ENCODE data around the gene DDX43.
"Not testable (repeated sequence)": the region's sequence is repeated elsewhere in the genome, so short reads cannot be mapped to it uniquely, and the experiment has no call there.

Gene DDX43

DNA sequence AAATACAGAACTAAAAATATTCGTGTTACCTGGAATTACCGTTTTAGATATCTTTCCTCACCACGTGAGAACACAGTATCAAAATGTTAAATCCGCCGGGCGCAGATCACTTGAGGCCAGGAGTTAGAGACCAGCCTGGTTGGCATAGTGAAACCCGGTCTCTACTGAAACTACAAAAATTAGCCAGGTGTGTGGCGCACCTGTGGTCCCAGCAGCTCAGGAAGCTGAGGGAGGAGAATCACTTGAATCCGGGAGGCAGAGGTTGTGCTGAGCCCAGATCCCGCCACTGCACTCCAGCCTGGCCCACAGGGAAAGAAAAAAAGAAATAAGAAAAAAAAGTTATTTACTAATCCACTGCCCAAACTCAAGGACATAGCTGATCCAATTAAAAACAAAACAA, 4.8 kb upstream of the DDX43 start:
- no peak for DNase-seq

DNA sequence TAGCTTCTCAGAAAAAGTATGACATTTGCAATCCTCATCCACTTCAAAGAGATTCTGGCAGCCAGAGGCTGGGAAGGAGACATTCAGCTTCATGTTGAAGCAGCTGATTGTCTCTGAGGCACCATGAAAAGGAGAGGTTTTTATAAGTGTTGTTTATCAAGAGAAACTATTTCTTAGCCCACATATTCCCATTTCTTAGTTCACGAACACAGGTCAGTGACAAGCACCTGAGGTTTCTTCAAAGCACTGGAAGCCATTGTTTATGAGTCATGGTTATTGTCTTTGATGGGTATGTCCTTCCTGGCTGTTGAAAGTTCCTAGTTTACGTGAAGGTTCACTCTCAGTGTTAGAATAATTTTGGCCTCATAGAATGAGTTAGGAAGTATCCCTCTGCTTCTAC, 3.0 kb upstream of the DDX43 start:
- no peak for DNase-seq

DNA sequence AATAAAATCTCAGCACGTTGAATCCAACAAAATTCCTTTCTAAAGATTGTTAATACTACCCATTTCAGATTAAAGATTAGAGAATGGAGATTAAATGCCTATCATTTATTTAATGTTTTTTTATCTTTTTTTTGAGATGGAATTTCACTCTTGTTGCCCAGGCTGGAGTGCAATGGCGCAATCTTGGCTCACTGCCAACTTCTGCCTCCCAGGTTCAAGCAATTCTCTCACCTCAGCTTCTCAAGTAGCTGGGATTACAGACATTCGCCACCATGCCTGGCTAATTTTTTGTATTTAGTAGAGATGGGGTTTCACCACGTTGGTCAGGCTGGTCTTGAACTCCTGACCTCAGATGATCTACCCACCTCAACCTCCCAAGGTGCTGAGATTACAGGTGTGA, 2.4 kb upstream of the DDX43 start:
- not testable (repeated sequence) for DNase-seq

DNA sequence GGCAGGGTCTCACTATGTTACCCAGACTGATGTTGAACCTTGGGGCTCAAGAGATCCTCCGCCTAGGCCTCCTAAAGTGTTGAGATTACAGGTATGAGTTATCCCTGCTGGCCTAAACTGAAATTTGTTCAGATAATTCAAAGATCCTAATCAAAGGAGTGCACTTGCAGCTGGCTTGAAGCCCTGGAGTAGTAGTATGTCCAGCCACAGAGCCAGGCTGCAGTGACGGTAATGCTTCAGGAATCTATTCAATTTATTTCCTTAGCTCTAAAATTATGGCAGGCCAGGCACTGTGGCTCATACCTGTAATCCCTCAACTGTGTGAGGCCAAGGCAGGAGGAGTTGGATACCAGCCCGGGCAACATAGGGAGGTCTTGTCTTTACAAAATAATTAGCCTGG, 1.4 kb upstream of the DDX43 start:
- no peak for DNase-seq

DNA sequence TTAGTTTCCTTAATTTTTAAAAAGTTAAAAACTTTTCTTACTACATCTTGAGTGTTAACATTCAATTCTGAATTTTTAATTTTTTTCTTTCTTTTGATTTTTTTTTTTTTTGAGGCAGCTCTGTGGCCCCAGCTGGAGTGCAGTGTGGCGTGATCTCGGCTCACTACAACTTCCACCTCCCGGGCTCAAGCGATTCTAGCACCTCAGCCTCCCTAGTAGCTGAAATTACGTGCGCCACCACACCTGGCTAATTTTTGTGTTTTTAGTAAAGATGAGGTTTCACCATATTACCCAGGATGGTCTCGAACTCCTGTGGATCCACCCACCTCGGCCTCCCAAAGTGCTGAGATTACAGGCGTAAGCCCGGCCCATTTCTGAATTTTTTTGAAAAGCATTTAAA, 1.2 kb downstream of the DDX43 start:
- no peak for DNase-seq

DNA sequence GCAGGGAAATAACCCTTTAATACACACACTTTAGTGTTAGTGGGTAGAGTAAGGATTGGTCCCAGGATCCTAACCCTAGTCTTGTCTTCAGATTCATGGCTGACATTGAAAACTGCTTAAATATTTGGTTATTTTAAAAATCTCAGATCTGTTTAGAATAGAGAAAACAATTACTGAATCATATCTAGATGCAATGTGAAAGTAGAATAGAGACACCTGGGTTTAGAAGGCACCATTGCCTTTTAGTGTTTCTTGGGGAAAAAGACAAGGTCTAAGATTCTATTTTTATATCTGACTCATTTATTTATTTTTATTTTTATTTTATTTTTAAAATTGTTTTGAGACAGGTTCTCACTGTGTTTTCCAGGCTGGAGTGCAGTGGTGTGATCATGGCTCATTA, 6.0 kb downstream of the DDX43 start:
- no peak for DNase-seq

DNA sequence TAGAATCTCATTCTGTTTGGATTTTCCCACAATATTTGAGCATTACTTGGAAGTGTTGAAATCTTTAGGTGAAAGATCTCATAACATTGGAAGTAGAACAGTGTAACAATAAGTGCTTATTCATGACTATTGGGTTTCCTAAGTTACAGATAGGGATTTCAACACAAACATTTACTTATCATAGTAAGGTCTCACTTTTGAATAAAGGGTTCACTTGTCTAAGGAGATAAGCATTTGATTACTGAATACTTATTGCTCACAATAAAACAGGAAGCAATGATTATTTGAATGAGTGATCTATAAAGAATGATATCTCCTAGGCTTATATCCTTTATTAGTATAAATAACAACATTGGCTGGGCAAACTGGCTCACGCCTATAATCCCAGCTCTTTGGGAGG, 14.8 kb downstream of the DDX43 start:
- no peak for DNase-seq

DNA sequence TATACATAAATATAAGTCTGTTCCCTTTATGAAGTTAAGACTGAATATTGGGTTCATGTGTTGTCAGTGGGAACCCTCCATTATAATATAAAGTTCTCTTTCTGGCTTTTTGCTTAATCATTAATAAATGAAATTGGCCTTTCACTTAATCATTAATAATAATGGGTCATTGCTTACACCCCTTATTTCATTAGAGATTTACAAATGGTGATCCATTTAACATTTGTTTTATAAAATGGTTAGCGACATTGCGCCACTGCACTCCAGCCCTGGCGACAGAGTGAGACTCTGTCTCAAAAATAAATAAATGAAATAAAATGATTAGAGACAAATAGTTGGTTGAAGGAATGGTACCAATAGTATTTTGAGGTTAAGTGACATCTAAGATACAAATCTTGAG, 18.5 kb downstream of the DDX43 start:
- DNase-seq: no peak

DNA sequence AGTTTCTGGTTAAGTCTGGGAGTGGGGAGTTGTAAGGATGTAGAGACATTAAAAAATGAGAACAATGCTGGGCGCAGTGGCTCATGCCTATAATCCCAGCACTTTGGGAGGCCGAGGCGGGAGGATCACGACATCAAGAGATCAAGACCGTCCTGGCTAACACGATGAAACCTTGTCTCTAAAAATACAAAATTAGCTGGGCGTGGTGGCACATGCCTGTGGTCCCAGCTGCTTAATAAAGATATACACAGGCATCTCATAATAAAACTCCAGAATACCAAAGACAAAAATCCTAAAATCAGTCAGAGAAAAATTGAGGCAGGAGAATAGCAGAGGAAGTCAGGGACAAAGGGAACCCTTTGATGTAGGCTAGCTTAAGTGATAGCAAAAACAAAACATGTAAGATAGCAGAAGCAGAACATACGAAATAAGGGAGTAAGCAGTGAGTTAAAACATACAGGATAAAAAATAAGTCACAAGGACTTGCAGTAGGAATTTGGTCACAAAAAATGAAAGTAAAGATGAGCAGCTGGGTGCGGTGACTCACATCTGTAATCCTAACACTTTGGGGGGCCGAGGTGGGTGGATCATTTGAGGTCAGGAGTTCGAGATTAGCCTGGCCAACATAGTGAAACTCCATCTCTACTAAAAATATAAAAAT, 23.6 kb downstream of the DDX43 start:
- DNase-seq: no peak

DNA sequence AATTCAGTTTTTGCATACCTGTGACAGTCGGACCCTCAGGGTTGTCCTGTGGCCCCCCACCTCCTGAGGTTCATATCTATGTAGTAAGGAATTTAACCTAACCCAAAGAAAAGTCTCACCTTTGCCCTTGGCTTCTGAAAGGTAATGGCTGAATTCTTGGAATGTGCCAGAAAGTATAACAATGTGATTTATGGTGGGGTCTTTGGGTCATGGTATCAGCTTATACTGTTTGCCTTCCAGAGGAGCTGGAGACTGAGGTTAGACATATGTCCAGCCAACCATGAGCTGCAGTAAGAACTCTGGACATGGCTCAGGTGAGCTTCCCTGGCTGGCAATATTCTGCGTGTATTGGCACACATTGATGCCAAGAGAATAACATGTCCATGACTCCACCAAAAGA, 26.9 kb downstream of the DDX43 start:
- no peak for DNase-seq

DNA sequence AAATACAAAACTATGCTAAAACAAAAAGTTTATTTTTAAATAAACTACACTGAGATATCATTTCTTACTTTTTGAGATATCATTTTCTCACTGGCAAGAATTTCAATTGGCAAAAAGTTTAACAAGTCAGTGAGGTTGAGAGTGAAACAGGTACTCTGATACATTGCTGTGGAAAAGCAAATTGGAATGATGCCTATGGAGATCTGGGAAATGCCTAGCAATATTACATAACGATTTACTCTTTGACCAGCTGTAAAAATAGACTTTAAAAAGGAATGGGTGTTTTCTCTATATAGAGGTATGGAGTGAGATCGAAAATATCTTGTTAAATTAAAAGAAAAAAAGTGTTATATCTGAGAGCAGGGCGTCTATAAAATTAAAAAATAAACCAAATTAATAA, 40.6 kb downstream of the DDX43 start:
- DNase-seq: no peak

DNA sequence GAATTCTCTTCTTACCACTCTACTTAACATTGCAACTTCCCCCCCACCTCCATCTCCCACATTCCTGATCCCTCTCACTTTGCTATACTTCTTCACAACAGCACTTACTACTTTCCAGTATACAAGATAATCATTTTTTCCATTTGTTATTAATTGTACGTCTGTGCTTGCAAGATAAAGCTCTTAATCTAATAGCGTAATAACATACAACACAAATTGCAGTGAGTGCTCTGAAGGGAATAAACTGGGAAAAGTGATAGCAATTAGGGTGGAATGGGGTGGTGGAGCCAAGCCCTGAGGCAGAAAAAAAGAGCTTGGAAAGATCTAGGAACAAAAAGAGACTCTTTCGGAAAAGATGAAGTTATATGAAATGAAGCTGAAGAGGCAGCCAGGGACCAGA, 48.9 kb downstream of the DDX43 start:
- no peak for DNase-seq

DNA sequence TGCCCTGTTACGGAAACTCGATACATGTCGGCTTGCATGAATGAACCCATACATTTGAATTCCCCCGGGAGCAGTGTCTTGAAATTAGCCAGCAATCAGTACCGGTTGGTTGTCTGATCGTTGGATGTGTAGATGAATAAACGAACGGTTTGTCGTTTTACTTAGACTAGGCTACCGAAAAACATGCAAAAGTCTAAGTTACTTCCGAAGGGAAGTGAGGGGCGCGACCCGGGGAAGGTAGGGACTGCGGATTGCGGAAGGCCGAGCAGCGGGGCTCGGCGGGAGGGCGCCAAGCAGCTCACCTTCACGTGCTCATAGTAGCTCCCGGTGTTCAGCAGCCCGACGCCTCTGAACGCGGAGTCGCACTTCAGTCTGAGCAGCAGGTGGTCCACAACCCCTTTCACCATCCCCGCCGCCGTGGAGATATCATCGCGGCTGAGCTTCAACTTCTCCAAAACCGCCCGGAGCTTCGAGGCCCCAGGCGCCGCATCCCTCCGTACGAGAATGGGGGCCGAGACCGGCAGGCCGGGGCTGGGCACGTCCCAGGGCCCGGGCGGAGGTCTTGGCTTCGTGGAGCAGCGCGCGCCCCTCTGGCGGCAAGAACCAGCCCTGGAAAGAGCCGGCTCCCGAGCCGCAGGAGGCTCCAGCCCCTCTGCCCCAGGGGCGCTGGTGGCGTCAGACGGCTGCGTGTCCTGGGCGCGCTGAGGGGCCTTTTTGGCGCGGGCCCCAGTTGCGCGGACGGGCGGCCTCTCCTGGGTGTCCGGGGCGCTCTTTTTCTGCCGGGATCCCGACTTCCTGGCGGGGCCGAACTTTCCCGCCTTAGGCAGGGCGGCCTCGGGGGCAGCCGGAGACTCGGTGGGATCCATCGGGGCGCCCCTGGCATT, 56.8 kb downstream of the DDX43 start:
- DNase-seq: peak; percentile 41 to 46

DNA sequence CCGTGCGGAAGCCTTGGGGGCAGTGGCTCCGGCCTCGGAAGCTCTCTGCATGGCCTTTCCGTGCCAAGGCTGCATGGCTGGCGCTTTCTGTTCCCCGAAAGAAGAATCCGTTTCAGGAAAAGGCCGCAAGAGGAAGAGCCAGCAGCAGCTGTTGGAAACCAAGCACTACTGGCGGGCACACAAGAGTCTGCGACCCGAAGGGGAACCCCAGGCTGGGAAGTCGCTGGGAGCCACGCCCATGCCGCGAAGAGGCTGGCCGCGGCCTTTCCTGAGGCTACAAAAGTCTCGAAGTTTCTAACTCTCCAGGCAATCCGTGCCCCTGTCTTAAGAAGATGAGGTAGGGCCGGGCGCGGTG, 57.5 kb downstream of the DDX43 start, which contains the start of gene CGAS:
CGAS (minus strand) TSS at position 191 of the 355 bp plus-strand sequence; CDS start at position 75, 116 bp downstream.
- DNase-seq: peak; percentile 70 to 75

DNA sequence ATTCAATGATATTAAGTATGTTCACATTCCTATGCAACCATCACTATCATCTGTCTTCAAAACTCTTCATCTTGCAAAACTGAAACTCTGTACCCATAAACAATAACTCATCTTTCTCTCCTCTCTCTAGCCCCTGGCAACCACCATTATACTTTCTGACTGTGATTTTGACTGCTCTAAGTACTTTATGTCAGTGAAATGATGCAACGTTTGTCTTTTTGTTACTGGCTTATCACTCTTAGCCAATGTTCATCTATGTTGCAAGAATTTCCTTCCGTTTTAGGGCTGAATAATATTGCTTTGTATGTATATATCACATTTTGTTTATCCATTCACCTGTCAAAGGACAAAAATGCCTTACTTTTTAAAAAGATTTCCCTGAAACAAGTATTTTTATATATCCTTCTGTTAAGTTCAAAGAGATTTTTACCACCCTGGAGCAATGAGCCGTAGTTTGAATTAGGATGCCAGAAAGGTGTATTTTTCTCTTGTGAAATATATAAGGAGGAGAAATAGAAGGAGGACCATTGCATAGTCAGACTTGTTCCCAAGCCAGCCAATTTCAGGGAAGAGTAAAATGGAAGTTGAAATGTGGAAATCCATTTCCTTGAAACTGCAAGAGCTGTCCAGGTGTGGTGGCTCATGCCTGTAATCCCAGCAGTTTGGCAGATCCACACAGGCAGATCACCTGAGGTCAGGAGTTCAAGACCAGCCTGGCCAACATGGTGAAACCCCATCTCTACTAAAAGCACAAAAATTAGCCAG, 61.4 kb downstream of the DDX43 start:
- no peak for DNase-seq

DNA sequence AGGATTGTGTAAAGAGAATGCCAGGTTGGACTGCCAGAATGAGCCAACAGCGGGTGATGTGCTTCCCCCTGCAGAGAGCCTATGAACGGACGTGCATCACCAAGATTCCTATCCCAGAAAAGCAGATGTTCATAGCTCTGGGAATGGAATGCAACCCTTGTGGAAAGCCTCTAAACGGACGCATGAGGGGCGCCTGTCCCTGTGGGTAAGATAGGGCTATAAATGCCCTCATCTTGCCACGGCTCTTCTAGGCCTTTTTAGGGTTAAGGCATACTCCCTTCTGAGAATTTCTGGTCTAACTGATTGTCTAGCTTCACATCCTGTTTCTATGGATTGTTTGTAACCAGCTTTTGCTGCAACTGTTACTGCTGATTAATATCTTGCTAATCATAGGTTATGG, 64.8 kb downstream of the DDX43 start:
- DNase-seq: not testable (repeated sequence)

DNA sequence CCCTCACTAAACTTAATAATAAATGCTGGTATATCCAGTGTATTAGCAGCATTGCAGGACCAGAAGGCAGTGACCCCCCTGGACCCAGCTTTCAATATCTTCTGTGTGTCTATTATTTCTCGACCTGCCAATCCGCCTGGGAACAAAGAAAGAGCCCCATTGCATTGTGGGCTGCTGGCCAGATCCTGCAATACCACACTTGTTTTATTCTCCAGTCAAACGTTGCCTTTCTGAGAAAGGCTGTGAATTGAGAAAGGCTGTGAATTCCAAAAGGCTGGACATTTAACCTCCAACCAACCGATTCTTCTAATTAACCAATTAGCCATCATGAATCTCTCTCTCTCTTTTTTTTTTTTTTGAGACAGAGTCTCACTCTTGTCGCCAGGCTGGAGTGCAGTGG, 65.4 kb downstream of the DDX43 start:
- DNase-seq: no peak

DNA sequence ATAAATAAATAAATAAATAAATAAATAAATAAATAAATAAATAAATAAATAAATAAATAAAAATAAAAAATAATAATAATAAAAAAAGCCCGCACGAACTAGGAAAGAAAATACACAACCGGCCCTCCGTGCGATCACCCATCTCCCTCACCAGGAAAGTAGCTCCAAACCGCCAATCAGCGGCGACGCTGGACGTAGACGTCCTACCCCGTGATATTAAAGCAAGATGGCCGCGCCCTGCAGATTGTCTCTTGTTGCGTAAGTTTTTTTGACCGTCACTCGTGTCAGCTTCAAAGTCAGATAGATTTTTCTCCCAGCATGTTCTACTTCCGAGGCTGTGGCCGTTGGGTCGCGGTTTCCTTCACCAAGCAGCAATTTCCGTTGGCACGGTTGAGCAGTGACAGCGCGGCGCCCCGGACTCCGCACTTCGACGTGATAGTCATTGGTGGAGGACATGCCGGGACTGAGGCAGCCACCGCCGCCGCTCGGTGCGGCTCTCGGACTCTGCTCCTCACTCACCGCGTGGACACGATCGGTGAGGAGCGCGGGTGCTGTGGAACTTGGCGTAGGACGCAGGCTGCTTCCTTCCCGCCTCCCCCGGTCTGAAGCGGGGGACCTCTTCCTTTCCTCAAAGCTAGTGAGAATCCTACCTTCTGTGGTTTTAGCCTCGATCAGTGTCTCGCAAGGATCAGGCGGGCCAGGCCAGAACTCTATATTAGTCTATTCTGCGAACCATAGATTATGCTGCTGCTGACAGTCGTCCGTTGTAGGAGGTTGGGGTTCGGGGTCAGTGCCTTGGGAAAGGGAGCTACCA, 67.1 kb downstream of the DDX43 start, which contains the start of gene MTO1:
MTO1 (plus strand) TSS at position 201 of the 814 bp plus-strand sequence; CDS start at position 319, 118 bp downstream.
- DNase-seq: peak; percentile 69 to 80
